Immature natural killer cell (primary cell): ENCODE results near the gene LARP4B. TPM values are rescaled to one million over a fixed set of nuclear protein-coding genes. Genes with fewer than 3 reads are reported as not detected.

Source experiments
- DNase-seq, 3 donors: peaks; one replicate each; pipeline ENCODE4 v3.0.0; 2022; ENCODE audit warnings: mixed read lengths in 1 of 3
- H3K27ac Mint-ChIP-seq, 6 donors: one replicate each; pipeline ENCODE4 v1.8.0; 2020; ENCODE audit warnings: mixed read lengths in 6 of 6, mild to moderate bottlenecking in 5 of 6, inconsistent platforms in 4 of 6, moderate library complexity in 3 of 6
- H3K27me3 Mint-ChIP-seq, 3 donors: one replicate each; pipeline ENCODE4 v1.8.0; 2020 to 2021; ENCODE audit warnings: low read depth in 3 of 3, mild to moderate bottlenecking in 3 of 3, mixed read lengths in 3 of 3, moderate library complexity in 3 of 3, inconsistent platforms in 1 of 3
- H3K36me3 Mint-ChIP-seq, 3 donors: one replicate each; pipeline ENCODE4 v1.8.0; 2020; ENCODE audit warnings: mixed read lengths in 3 of 3, inconsistent platforms in 2 of 3, mild to moderate bottlenecking in 2 of 3
- H3K4me1 Mint-ChIP-seq, 2 donors: one replicate each; pipeline ENCODE4 v1.8.0; 2020; ENCODE audit warnings: inconsistent platforms in 2 of 2, mild to moderate bottlenecking in 2 of 2, mixed read lengths in 2 of 2, moderate library complexity in 1 of 2
- H3K4me3 Mint-ChIP-seq, 5 donors: one replicate each; pipeline ENCODE4 v1.8.0; 2020; ENCODE audit warnings: mild to moderate bottlenecking in 5 of 5, mixed read lengths in 5 of 5, inconsistent platforms in 3 of 5, moderate library complexity in 3 of 5
- H3K9me3 Mint-ChIP-seq, 6 donors: one replicate each; pipeline ENCODE4 v1.8.0; 2020; ENCODE audit warnings: mild to moderate bottlenecking in 6 of 6, mixed read lengths in 6 of 6, inconsistent platforms in 4 of 6, moderate library complexity in 3 of 6
- polyA plus RNA-seq, 3 donors: library from polyadenylated mRNA; unstranded; fragments of 300-500 nt; fragmentation: Illumina TruSeq; gene quantifications; one replicate each; pipeline ENCODE4 v1.2.3, GENCODE V29; 2021

LARP4B gene
- polyA plus RNA-seq, 3 donors from 2014 or later = 4.7 to 35.8 (median 13.3) TPM

GRCh38 chr10:792083-792791, 139.3 kb downstream of the LARP4B start:
- H3K36me3 Mint-ChIP-seq = peaks cover 6 to 8% (median 7%) of the 10 kb centered on the region in 3 donors
- peaks cover 2 to 14% (median 6%) of the 10 kb centered on the region in 6 donors for H3K9me3 Mint-ChIP-seq
- H3K4me3 Mint-ChIP-seq = no peak overlapping the region
- no peak for DNase-seq
- peaks cover 2 to 8% (median 3%) of the 10 kb centered on the region in 3 donors for H3K27me3 Mint-ChIP-seq
- no peaks in the 10 kb centered on the region for H3K4me1 Mint-ChIP-seq
- no peak overlapping the region for H3K27ac Mint-ChIP-seq

- Mint-ChIP-seq H3K4me1 (no peaks in the 10 kb centered on the region), H3K4me3 (no peak overlapping the region), H3K27me3 (peaks cover 2 to 8% (median 3%) of the 10 kb centered on the region in 3 donors), H3K9me3 (peaks cover 2 to 13% (median 6%) of the 10 kb centered on the region in 6 donors), H3K36me3 (peaks cover 6% of the 10 kb centered on the region in 3 donors), H3K27ac (no peak overlapping the region)
- DNase-seq = no peak
Observed at GRCh38 chr10:791639-792038, 139.9 kb downstream of the LARP4B start.

- Mint-ChIP-seq H3K27me3 (peaks cover 2 to 10% (median 3%) of the 10 kb centered on the region in 3 donors), H3K27ac (no peak overlapping the region), H3K4me1 (no peaks in the 10 kb centered on the region), H3K4me3 (no peak overlapping the region), H3K36me3 (no peaks in the 10 kb centered on the region), H3K9me3 (peaks cover 0 to 6% (median 0%) of the 10 kb centered on the region in 6 donors)
- no peak for DNase-seq
Observed at GRCh38 chr10:790821-791551, 140.5 kb downstream of the LARP4B start.

GRCh38 chr10:789831-790701, 141.4 kb downstream of the LARP4B start:
- Mint-ChIP-seq H3K36me3 (no peaks in the 10 kb centered on the region), H3K4me1 (no peaks in the 10 kb centered on the region), H3K27ac (no peak overlapping the region), H3K27me3 (peaks cover 3 to 10% (median 4%) of the 10 kb centered on the region in 3 donors), H3K9me3 (no peaks in the 10 kb centered on the region), H3K4me3 (peak overlapping the region in 1 of 5 donors; percentile 68)
- DNase-seq = no peak

GRCh38 chr10:788796-789748, 142.4 kb downstream of the LARP4B start:
- Mint-ChIP-seq H3K27ac (no peak overlapping the region), H3K4me1 (no peaks in the 10 kb centered on the region), H3K9me3 (no peaks in the 10 kb centered on the region), H3K27me3 (peaks cover 3 to 10% (median 4%) of the 10 kb centered on the region in 3 donors), H3K36me3 (no peaks in the 10 kb centered on the region), H3K4me3 (peak overlapping the region in 3 of 5 donors; percentile 57 to 69 (median 68))
- no peak for DNase-seq

- no peak for DNase-seq
- Mint-ChIP-seq H3K36me3 (no peaks in the 10 kb centered on the region), H3K9me3 (no peaks in the 10 kb centered on the region), H3K27ac (no peak overlapping the region), H3K27me3 (peaks cover 3 to 12% (median 4%) of the 10 kb centered on the region in 3 donors), H3K4me3 (no peak overlapping the region), H3K4me1 (no peaks in the 10 kb centered on the region)
Observed at GRCh38 chr10:787933-788651, 143.4 kb downstream of the LARP4B start.

GRCh38 chr10:786633-787474, 144.7 kb downstream of the LARP4B start:
- Mint-ChIP-seq H3K27me3 (peaks cover 3 to 18% (median 4%) of the 10 kb centered on the region in 3 donors), H3K36me3 (no peaks in the 10 kb centered on the region), H3K9me3 (no peaks in the 10 kb centered on the region), H3K4me1 (no peaks in the 10 kb centered on the region), H3K27ac (no peak overlapping the region), H3K4me3 (no peak overlapping the region)
- no peak for DNase-seq

GRCh38 chr10:785861-786214, 145.7 kb downstream of the LARP4B start:
- no peaks in the 10 kb centered on the region for H3K9me3 Mint-ChIP-seq
- DNase-seq = no peak
- no peak overlapping the region for H3K4me3 Mint-ChIP-seq
- no peaks in the 10 kb centered on the region for H3K36me3 Mint-ChIP-seq
- H3K27ac Mint-ChIP-seq = no peak overlapping the region
- H3K27me3 Mint-ChIP-seq = peaks cover 0 to 18% (median 4%) of the 10 kb centered on the region in 3 donors
- no peaks in the 10 kb centered on the region for H3K4me1 Mint-ChIP-seq

GRCh38 chr10:785089-785860, 146.2 kb downstream of the LARP4B start:
- DNase-seq = no peak
- no peak overlapping the region for H3K4me3 Mint-ChIP-seq
- H3K9me3 Mint-ChIP-seq = no peaks in the 10 kb centered on the region
- no peak overlapping the region for H3K27ac Mint-ChIP-seq
- H3K4me1 Mint-ChIP-seq = no peaks in the 10 kb centered on the region
- H3K36me3 Mint-ChIP-seq = no peaks in the 10 kb centered on the region
- H3K27me3 Mint-ChIP-seq = peaks cover 0 to 20% (median 4%) of the 10 kb centered on the region in 3 donors

GRCh38 chr10:784403-785088, 147.0 kb downstream of the LARP4B start:
- Mint-ChIP-seq H3K4me3 (no peak overlapping the region), H3K9me3 (no peaks in the 10 kb centered on the region), H3K27ac (no peak overlapping the region), H3K36me3 (no peaks in the 10 kb centered on the region), H3K4me1 (no peaks in the 10 kb centered on the region), H3K27me3 (peaks cover 0 to 17% (median 4%) of the 10 kb centered on the region in 3 donors)
- no peak for DNase-seq
